ENCODE results near the gene FOXN1.

Gene FOXN1

GRCh38 chr17:28547623-28548416, 41.7 kb downstream of the FOXN1 start:
- DNase-seq (ENCODE audit: insufficient read length, low spot score) (peak; percentile 94), FAIRE-seq (no peak)
- TF ChIP-seq POLR2A (IDR thresholded peaks at IDR 0.05; ENCODE audit: low read depth, low read length): no peak

GRCh38 chr17:28548417-28549130, 42.4 kb downstream of the FOXN1 start:
- no peak for FAIRE-seq
- no peak for TF ChIP-seq POLR2A (IDR thresholded peaks at IDR 0.05; ENCODE audit: low read depth, low read length)
- DNase-seq (ENCODE audit: insufficient read length, low spot score): no peak

- no peak for FAIRE-seq
- no peak for DNase-seq (ENCODE audit: insufficient read length, low spot score)
- TF ChIP-seq POLR2A (IDR thresholded peaks at IDR 0.05; ENCODE audit: low read depth, low read length): no peak
Observed at GRCh38 chr17:28549236-28550132, 43.3 kb downstream of the FOXN1 start.

GRCh38 chr17:28550858-28551257, 44.7 kb downstream of the FOXN1 start:
- DNase-seq (ENCODE audit: insufficient read length, low spot score) (no peak), FAIRE-seq (no peak)
- TF ChIP-seq POLR2A (IDR thresholded peaks at IDR 0.05; ENCODE audit: low read depth, low read length): no peak

GRCh38 chr17:28551421-28552175, 45.5 kb downstream of the FOXN1 start:
- DNase-seq (ENCODE audit: insufficient read length, low spot score) (no peak), FAIRE-seq (no peak)
- TF ChIP-seq POLR2A (IDR thresholded peaks at IDR 0.05; ENCODE audit: low read depth, low read length): no peak

- FAIRE-seq: no peak
- peak; percentile 91 for DNase-seq (ENCODE audit: insufficient read length, low spot score)
- peak; percentile 97 for TF ChIP-seq POLR2A (IDR thresholded peaks at IDR 0.05; ENCODE audit: low read depth, low read length)
Observed at GRCh38 chr17:28552176-28552999, 46.2 kb downstream of the FOXN1 start, which contains the start of gene UNC119. Gene UNC119, minus strand, starts transcription at chr17:28552624. Its CDS starts 67 bp downstream, at chr17:28552557.

- no peak for TF ChIP-seq POLR2A (IDR thresholded peaks at IDR 0.05; ENCODE audit: low read depth, low read length)
- DNase-seq (ENCODE audit: insufficient read length, low spot score) (no peak), FAIRE-seq (no peak)
Observed at GRCh38 chr17:28553000-28553505, 46.9 kb downstream of the FOXN1 start.

- no peak for TF ChIP-seq POLR2A (IDR thresholded peaks at IDR 0.05; ENCODE audit: low read depth, low read length)
- no peak for DNase-seq (ENCODE audit: insufficient read length, low spot score)
- FAIRE-seq: no peak
Observed at GRCh38 chr17:28554565-28554964, 48.4 kb downstream of the FOXN1 start.

- no peak for TF ChIP-seq POLR2A (IDR thresholded peaks at IDR 0.05; ENCODE audit: low read depth, low read length)
- FAIRE-seq: no peak
- no peak for DNase-seq (ENCODE audit: insufficient read length, low spot score)
Observed at GRCh38 chr17:28555022-28555421, 48.9 kb downstream of the FOXN1 start.

GRCh38 chr17:28563475-28563874, 57.3 kb downstream of the FOXN1 start:
- DNase-seq (ENCODE audit: insufficient read length, low spot score) (no peak), FAIRE-seq (no peak)
- TF ChIP-seq POLR2A (IDR thresholded peaks at IDR 0.05; ENCODE audit: low read depth, low read length): no peak

GRCh38 chr17:28567604-28568003, 61.5 kb downstream of the FOXN1 start:
- DNase-seq (ENCODE audit: insufficient read length, low spot score): no peak
- no peak for TF ChIP-seq POLR2A (IDR thresholded peaks at IDR 0.05; ENCODE audit: low read depth, low read length)
- FAIRE-seq: no peak

GRCh38 chr17:28569446-28569845, 63.3 kb downstream of the FOXN1 start:
- DNase-seq (ENCODE audit: insufficient read length, low spot score) (no peak), FAIRE-seq (no peak)
- no peak for TF ChIP-seq POLR2A (IDR thresholded peaks at IDR 0.05; ENCODE audit: low read depth, low read length)

All from H54 (cell line).